Raji (cell line): ENCODE results near the gene PDIA2.

Source experiments
- POLR2A ChIP-seq: IDR thresholded peaks from 2 replicates; pipeline ENCODE4 v1.6.1; 2011; ENCODE audit warnings: low read depth, low read length, control low read depth; ENCODE audit not compliant: insufficient read depth

Gene PDIA2

GRCh38 chr16:259814-260253, 23.1 kb upstream of the PDIA2 start:
- TF ChIP-seq POLR2A: no peak

GRCh38 chr16:260326-260725, 22.6 kb upstream of the PDIA2 start:
- no peak for TF ChIP-seq POLR2A

DNA sequence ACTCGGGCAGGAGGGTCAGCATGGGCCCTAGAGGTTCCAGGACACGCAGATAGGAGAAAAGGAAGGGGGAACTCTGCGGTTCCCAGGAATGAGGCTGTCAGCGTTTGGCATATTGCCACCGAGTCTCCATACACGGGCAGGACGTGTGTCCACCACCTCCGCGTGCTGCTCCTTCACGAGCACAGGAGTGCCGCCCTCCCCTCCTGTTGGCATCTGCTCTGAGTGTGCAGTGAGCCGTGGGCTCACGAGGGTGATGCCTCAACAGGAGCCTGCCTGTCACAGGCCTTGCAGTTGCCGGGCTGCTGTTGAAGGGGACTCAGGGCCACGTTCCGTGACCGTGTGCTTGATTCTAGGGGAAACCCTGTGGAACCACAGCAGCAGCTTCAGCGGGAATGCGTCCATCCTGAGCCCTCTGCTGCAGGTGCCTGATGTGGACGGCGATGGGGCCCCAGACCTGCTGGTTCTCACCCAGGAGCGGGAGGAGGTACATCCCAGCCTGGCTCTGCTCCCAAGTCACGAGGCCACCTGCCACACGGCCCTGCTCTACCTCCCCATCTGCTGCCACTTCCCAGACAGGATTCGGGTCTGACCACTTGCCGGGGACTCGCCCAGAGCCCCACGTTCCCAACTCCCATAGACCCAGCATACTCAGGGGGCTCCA, 21.8 kb upstream of the PDIA2 start:
- TF ChIP-seq POLR2A: no peak

GRCh38 chr16:262121-262745, 20.7 kb upstream of the PDIA2 start:
- no peak for TF ChIP-seq POLR2A

DNA sequence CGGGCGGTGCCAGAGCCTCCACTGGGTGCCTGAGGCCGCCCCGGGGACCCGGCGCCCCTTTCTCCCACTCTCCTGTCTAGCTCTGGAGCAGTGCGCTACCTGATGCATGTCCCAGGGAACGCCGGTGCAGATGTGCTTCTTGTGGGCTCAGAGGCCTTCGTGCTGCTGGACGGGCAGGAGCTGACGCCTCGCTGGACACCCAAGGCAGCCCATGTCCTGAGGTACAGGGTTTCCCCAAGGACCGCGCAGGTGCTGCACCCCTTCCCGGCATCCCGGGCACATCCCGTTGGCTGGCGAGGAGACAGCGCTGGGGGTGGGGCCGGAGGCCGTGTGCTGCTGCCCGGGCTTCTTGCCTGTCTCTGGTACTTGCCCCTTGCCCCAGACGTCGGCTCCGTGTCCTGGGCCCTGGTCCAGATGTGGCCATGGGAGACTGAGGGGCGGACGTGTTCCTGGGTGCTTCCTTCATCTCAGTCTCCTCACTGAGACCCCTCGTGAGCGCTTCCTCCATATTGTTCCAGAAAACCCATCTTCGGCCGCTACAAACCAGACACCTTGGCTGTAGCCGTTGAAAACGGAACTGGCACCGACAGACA, 19.7 kb upstream of the PDIA2 start:
- no peak for TF ChIP-seq POLR2A

DNA sequence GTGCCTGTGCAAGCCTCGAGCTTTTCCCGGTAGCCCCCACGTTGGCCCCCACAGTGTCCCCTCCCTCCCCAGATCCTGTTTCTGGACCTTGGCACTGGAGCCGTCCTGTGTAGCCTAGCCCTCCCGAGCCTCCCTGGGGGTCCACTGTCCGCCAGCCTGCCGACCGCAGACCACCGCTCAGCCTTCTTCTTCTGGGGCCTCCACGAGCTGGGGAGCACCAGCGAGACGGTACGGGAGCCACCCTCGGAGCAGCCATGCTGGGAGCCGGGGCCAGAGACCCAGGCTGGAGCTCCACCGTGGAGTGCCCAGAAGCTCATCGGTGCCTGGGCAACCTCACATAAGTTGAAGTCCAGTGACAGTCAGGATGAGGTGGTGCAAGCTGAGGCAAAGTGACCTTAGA, 19.0 kb upstream of the PDIA2 start:
- TF ChIP-seq POLR2A: no peak

DNA sequence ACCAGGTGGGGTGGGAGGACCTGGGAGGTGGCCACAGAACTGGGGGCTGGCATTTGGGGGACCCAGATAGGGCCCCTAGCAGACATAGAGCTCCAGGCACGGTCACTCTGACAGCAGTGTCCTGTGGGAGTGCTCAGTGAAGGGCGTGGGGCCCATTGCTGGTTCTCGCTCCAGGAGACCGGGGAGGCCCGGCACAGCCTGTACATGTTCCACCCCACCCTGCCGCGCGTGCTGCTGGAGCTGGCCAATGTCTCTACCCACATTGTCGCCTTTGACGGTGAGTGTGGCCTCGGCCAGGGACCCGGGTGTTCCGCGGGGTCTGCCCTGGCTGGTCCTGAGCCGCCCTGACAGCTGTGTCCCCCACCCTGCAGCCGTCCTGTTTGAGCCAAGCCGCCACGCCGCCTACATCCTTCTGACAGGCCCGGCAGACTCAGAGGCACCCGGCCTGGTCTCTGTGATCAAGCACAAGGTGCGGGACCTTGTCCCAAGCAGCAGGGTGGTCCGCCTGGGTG, 18.5 kb upstream of the PDIA2 start:
- TF ChIP-seq POLR2A: no peak

GRCh38 chr16:265002-265529, 17.9 kb upstream of the PDIA2 start:
- no peak for TF ChIP-seq POLR2A

DNA sequence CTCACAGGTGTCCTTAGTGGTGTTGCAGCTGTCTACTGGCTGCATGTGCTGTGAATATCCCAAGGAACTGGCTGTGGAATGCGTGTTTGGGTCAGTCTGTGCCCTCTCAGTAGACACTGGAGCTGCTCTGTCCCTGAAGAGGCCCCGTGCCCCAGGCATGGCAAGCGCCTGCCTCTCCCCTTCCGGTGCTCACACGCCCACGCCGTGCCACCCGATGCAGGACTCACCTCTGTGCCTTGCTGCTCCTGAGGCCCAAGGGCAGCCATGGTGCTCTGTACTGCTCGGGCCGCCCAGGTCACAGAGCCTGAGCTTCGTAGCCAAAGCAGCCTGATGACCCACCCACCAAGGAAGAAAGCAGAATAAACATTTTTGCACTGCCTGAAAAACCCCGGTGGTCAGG, 17.3 kb upstream of the PDIA2 start:
- no peak for TF ChIP-seq POLR2A

GRCh38 chr16:266258-267164, 16.5 kb upstream of the PDIA2 start:
- TF ChIP-seq POLR2A: no peak

DNA sequence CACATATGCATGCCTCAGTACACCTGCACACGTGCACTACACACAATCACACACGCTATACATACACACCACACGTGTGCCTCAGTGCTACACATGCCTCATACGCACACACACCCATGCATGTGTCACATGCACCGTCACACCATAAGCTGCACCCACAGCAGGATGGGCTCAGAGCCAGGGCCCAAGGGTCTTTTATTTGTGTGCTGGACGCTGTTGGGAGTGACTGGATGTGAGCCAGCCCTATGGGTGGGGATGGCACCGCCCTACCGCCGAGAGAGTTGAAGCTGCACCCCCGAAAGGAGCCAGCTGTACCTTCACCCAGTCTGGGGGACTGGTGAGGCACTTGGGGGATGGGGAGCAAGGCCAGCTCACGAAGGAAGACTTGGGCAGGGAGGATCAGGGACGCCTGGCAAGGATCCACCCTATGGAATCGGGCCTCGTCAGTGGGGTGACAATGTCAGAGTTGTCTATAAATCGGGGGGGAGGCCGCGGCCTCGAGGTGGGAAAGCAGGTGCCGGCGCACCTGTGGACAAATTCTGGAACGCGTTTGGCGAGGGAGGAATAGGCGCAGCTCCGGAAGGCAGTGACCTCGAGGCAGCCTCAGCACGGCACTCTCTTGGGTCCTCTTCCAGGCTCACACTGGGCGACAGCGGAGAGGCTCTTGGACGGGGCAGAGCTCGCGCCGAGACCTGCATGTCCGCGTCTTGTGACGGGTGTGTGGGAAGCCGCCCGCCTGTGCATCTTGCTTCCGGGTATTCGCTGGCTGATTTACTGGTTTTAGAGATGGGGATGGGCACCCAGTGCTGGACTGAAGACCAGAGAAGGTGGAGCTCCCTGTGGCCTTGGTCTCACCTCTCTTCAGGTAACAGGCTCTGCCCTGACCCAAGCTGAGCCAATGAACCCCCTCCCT, 14.6 kb upstream of the PDIA2 start:
- no peak for TF ChIP-seq POLR2A

- no peak for TF ChIP-seq POLR2A
These were observed 13.7 kb upstream of the PDIA2 start for GRCh38 chr16:269061-269796.
